HCT116 (cell line): Measurements from ENCODE around the gene RGMB. TPM values are rescaled to one million over a fixed set of nuclear protein-coding genes. Genes with fewer than 3 reads are reported as not detected.

Experiments
- ATAC-seq: fragments of 200-7000 bp; cut with Tn5 transposase; 2 replicates; pipeline ENCODE4 v1.9.1; 2020; ENCODE audit warnings: mild to moderate bottlenecking, moderate library complexity
- BruUV-seq: library from RNA; stranded (reverse); fragments of 400-500 nt; replicated peaks from 2 replicates; lab custom pipeline; 2021; lab: Mats Ljungman, UMichigan
- CTCF ChIA-PET: fragments of 300-600 bp; sonication (Branson Sonifier 250); formaldehyde crosslinking; loops from one replicate; lab custom pipeline; 2021; ENCODE audit warnings: antibody characterized with exemption; lab: Charles Lee
- POLR2A ChIA-PET: fragments of 300-600, 350-600 bp; sonication (Branson Sonifier 250); formaldehyde crosslinking; loops from one replicate; lab custom pipeline; 2021; ENCODE audit warnings: antibody characterized with exemption; lab: Charles Lee
- RAD21 ChIA-PET, 2 experiments: fragments of 300-600 bp; sonication (Branson Sonifier 250); formaldehyde crosslinking; loops; one replicate each; lab custom pipeline; 2023; ENCODE audit warnings: low total read pairs in 2 of 2; ENCODE audit not compliant: uncharacterized antibody in 2 of 2, unreplicated experiment in 2 of 2, low non-redundant PET in 1 of 2; lab: Charles Lee
- DNase-seq: peaks from one replicate; pipeline ENCODE4 v3.0.0-alpha.2; 2010; ENCODE audit warnings: low read depth, low spot score
- H2AFZ ChIP-seq: fragments of 200-600 bp; shearing (Covaris generic), sonication (generic); 2 replicates; pipeline ENCODE4 v1.6.1; 2017; ENCODE audit warnings: low read depth, mixed run types, mixed read lengths, antibody characterized with exemption, low read length; ENCODE audit not compliant: poor library complexity, severe bottlenecking
- H3K27ac ChIP-seq: 2 replicates; pipeline ENCODE4 v1.5.1; 2012; ENCODE audit warnings: low read depth, low read length
- H3K27me3 ChIP-seq: fragments of 200-600 bp; sonication (generic); 2 replicates; pipeline ENCODE4 v1.6.1; 2016; ENCODE audit warnings: mixed run types, low read length, mixed read lengths; ENCODE audit not compliant: insufficient read depth
- H3K36me3 ChIP-seq, 2 experiments: fragments of 200-500 bp in 1 of 2; fragments of 200-600 bp in 1 of 2; sonication (Bioruptor generic) in 1 of 2; sonication (generic) in 1 of 2; 2 replicates each; pipeline versions ENCODE4 v1.5.1 to v1.6.1; 2014 to 2016; ENCODE audit warnings: low read length in 2 of 2, inconsistent platforms in 1 of 2, mixed read lengths in 1 of 2, mixed run types in 1 of 2; ENCODE audit not compliant: insufficient read depth in 2 of 2, control insufficient read depth in 1 of 2
- H3K4me1 ChIP-seq, 2 experiments: fragments of 200-600 bp in 1 of 2; sonication (generic) in 1 of 2; 2 replicates each; pipeline versions ENCODE4 v1.5.1 to v1.6.1; 2012 to 2017; ENCODE audit warnings: low read length in 2 of 2, inconsistent platforms in 1 of 2, mild to moderate bottlenecking in 1 of 2, mixed read lengths in 1 of 2, mixed run types in 1 of 2, moderate library complexity in 1 of 2; ENCODE audit not compliant: insufficient read depth in 2 of 2, control insufficient read depth in 1 of 2
- H3K4me2 ChIP-seq: fragments of 200-600 bp; sonication (generic); 2 replicates; pipeline ENCODE4 v1.6.1; 2017; ENCODE audit warnings: mixed run types, low read length, mixed read lengths
- H3K4me3 ChIP-seq, 2 experiments: fragments of 200-600 bp in 1 of 2; sonication (generic) in 1 of 2; replicated peaks in 1 of 2; 2 replicates each; pipeline ENCODE4 v1.5.1; 2011 to 2016; ENCODE audit warnings: low read length in 2 of 2, control low read depth in 1 of 2, low read depth in 1 of 2, mild to moderate bottlenecking in 1 of 2, mixed read lengths in 1 of 2, mixed run types in 1 of 2
- H3K79me2 ChIP-seq: fragments of 200-600 bp; sonication (generic); 2 replicates; pipeline ENCODE4 v1.6.1; 2017; ENCODE audit warnings: mild to moderate bottlenecking, mixed run types, low read length, moderate library complexity, mixed read lengths; ENCODE audit not compliant: insufficient read depth
- H3K9ac ChIP-seq: fragments of 200-600 bp; sonication (generic); 2 replicates; pipeline ENCODE4 v1.6.1; 2016; ENCODE audit warnings: low read length, mixed read lengths
- H3K9me2 ChIP-seq: fragments of 200-600 bp; sonication (generic), shearing (Covaris generic); 2 replicates; pipeline ENCODE4 v1.6.1; 2017; ENCODE audit warnings: mixed run types, mild to moderate bottlenecking, moderate library complexity; ENCODE audit not compliant: insufficient read depth
- H3K9me3 ChIP-seq, 2 experiments: fragments of 200-500 bp in 1 of 2; fragments of 200-600 bp in 1 of 2; sonication (Bioruptor generic) in 1 of 2; sonication (generic) in 1 of 2; 2 replicates each; pipeline ENCODE4 v1.6.1; 2014 to 2017; ENCODE audit warnings: low read length in 2 of 2, mixed read lengths in 2 of 2, inconsistent platforms in 1 of 2, low read depth in 1 of 2, mild to moderate bottlenecking in 1 of 2, mixed run types in 1 of 2, moderate library complexity in 1 of 2; ENCODE audit not compliant: control insufficient read depth in 1 of 2, insufficient read depth in 1 of 2
- H4K20me1 ChIP-seq: fragments of 200-600 bp; sonication (generic), shearing (Covaris generic); 2 replicates; pipeline ENCODE4 v1.6.1; 2017; ENCODE audit warnings: mixed run types, mild to moderate bottlenecking, moderate library complexity; ENCODE audit not compliant: insufficient read depth
- ATF3 ChIP-seq: IDR thresholded peaks from 2 replicates; pipeline ENCODE4 v1.6.1; 2012
- CBX3 ChIP-seq: IDR thresholded peaks from 2 replicates; pipeline ENCODE4 v1.6.1; 2012; ENCODE audit warnings: low read depth
- CTCF ChIP-seq, 3 experiments: fragments of 200-600 bp in 1 of 3; sonication (generic) in 1 of 3; IDR thresholded peaks in 2 of 3; conservative IDR thresholded peaks in 1 of 3; 2 replicates each; pipeline ENCODE4 v1.5.1; 2012 to 2017; ENCODE audit warnings: low read depth in 2 of 3, low read length in 2 of 3, antibody characterized with exemption in 1 of 3, borderline replicate concordance in 1 of 3, control low read depth in 1 of 3, mild to moderate bottlenecking in 1 of 3, mixed read lengths in 1 of 3, mixed run types in 1 of 3, moderate library complexity in 1 of 3; ENCODE audit not compliant: insufficient read depth in 1 of 3
- EGR1 ChIP-seq: IDR thresholded peaks from 2 replicates; pipeline ENCODE4 v1.6.1; 2012; ENCODE audit warnings: low read depth
- ELF1 ChIP-seq: IDR thresholded peaks from 2 replicates; pipeline ENCODE4 v1.6.1; 2012; ENCODE audit warnings: low read depth, borderline replicate concordance
- FOSL1 ChIP-seq: IDR thresholded peaks from 2 replicates; pipeline ENCODE4 v1.6.1; 2012; ENCODE audit warnings: low read depth
- JUND ChIP-seq: IDR thresholded peaks from 2 replicates; pipeline ENCODE4 v1.6.1; 2012
- POLR2A ChIP-seq: IDR thresholded peaks from 2 replicates; pipeline ENCODE4 v1.7.0; 2011; ENCODE audit warnings: borderline replicate concordance; ENCODE audit not compliant: insufficient read depth, insufficient read length; ENCODE audit errors: extremely low read depth
- POLR2AphosphoS5 ChIP-seq: IDR thresholded peaks from 2 replicates; pipeline ENCODE4 v1.6.1; 2011; ENCODE audit warnings: mild to moderate bottlenecking, low read depth, low read length, moderate library complexity
- REST ChIP-seq: IDR thresholded peaks from 2 replicates; pipeline ENCODE4 v1.6.1; 2012; ENCODE audit warnings: low read depth
- SIN3A ChIP-seq: IDR thresholded peaks from 2 replicates; pipeline ENCODE4 v1.6.1; 2012; ENCODE audit warnings: low read depth
- ZBTB33 ChIP-seq: IDR thresholded peaks from 2 replicates; pipeline ENCODE4 v1.6.1; 2011; ENCODE audit warnings: mild to moderate bottlenecking, low read length, moderate library complexity; ENCODE audit not compliant: insufficient replicate concordance; ENCODE audit errors: extremely low read depth
- intact Hi-C: fragments of 100-400 bp; cut with micrococcal nuclease; formaldehyde crosslinking; loops from 2 replicates; pipeline ENCODE4 v1.10.0; 2022
- total RNA-seq: library from RNA; stranded (reverse); gene quantifications from one replicate; pipeline ENCODE4 v1.2.1, GENCODE V29; 2021; ENCODE audit not compliant: unreplicated experiment

Gene RGMB
- total RNA-seq, 1 experiment from 2014 or later = 18.3 TPM

GRCh38 chr5:98813755-98814154 lies 40.3 kb downstream of the RGMB start (continued):
- TF ChIP-seq REST = no peak

GRCh38 chr5:98816582-98817222 lies 43.2 kb downstream of the RGMB start:
- Histone ChIP-seq H3K27me3 (no peaks in the 10 kb centered on the region), H3K9ac (no peak overlapping the region), H2AFZ (no peak overlapping the region), H3K79me2 (no peaks in the 10 kb centered on the region), H3K4me2 (no peak overlapping the region), H3K27ac (no peak overlapping the region), H3K36me3 (no peaks in the 10 kb centered on the region), H3K4me1 (no peaks in the 10 kb centered on the region), H4K20me1 (no peaks in the 10 kb centered on the region), H3K9me3 (peaks cover 0 to 9% of the 10 kb centered on the region in 2 experiments; a peak in 1 of 4 replicates), H3K4me3 (no peak overlapping the region), H3K9me2 (no peaks in the 10 kb centered on the region)
- CTCF ChIA-PET = no interaction called here
- RAD21 ChIA-PET = no interaction called here
- intact Hi-C loops = no loop called here
- ATAC-seq = no peak
- no peak for TF ChIP-seq ATF3
- no peak for TF ChIP-seq POLR2A
- TF ChIP-seq ZBTB33 = no peak
- no peak for TF ChIP-seq FOSL1
- TF ChIP-seq ELF1 = no peak
- no peak for TF ChIP-seq POLR2AphosphoS5
- no peak for TF ChIP-seq SIN3A
- no peak for TF ChIP-seq CTCF (IDR thresholded peaks at IDR 0.05 in 2 of 3, conservative IDR thresholded peaks at IDR 0.05 in 1 of 3; ENCODE audit: borderline replicate concordance in 1 of 3, insufficient read depth in 1 of 3, low read depth in 2 of 3, low read length in 2 of 3)
- no peak for TF ChIP-seq JUND
- TF ChIP-seq EGR1 = no peak
- TF ChIP-seq CBX3 = no peak
- no TSS peak for BruUV-seq
- POLR2A ChIA-PET = no interaction called here
- no peak for DNase-seq
